HL-60 (cell line): ENCODE results near the gene CTAGE9.

Experiments
- DNase-seq, 2 experiments: peaks; one replicate each; pipeline ENCODE4 v3.0.0-alpha.2; 2010 to 2020; ENCODE audit warnings: low read depth in 1 of 2, low spot score in 1 of 2
- H3K27ac ChIP-seq: fragments of 250-450 bp; sonication (Bioruptor Pico); replicated peaks from 2 replicates; pipeline ENCODE4 v1.5.1; 2020; ENCODE audit warnings: mild to moderate bottlenecking, moderate library complexity
- H3K27me3 ChIP-seq: fragments of 250-450 bp; sonication (Bioruptor Pico); 2 replicates; pipeline ENCODE4 v1.5.1; 2021; ENCODE audit warnings: mild to moderate bottlenecking, moderate library complexity; ENCODE audit not compliant: insufficient read depth, poor library complexity, severe bottlenecking
- H3K4me3 ChIP-seq: replicated peaks from 2 replicates; pipeline ENCODE4 v1.5.1; 2011; ENCODE audit warnings: mild to moderate bottlenecking, control low read depth, low read length; ENCODE audit not compliant: insufficient read depth
- GABPA ChIP-seq: IDR thresholded peaks from 2 replicates; pipeline ENCODE4 v1.6.1; 2012; ENCODE audit warnings: low read depth
- POLR2AphosphoS5 ChIP-seq: IDR thresholded peaks from 2 replicates; pipeline ENCODE4 v1.6.1; 2012; ENCODE audit warnings: low read depth
- REST ChIP-seq: IDR thresholded peaks from 2 replicates; pipeline ENCODE4 v1.6.1; 2012; ENCODE audit warnings: low read depth; ENCODE audit not compliant: insufficient replicate concordance
- SPI1 ChIP-seq: IDR thresholded peaks from 2 replicates; pipeline ENCODE4 v1.6.1; 2012; ENCODE audit warnings: low read depth, mild to moderate bottlenecking, borderline replicate concordance
- TF ChIP-seq, protein P1 (sequence below): IDR thresholded peaks from one replicate; pipeline ENCODE4 v1.5.1; 2011; ENCODE audit warnings: low read length, control low read depth, inconsistent platforms; ENCODE audit not compliant: insufficient read depth

The CTAGE9 gene

DNA sequence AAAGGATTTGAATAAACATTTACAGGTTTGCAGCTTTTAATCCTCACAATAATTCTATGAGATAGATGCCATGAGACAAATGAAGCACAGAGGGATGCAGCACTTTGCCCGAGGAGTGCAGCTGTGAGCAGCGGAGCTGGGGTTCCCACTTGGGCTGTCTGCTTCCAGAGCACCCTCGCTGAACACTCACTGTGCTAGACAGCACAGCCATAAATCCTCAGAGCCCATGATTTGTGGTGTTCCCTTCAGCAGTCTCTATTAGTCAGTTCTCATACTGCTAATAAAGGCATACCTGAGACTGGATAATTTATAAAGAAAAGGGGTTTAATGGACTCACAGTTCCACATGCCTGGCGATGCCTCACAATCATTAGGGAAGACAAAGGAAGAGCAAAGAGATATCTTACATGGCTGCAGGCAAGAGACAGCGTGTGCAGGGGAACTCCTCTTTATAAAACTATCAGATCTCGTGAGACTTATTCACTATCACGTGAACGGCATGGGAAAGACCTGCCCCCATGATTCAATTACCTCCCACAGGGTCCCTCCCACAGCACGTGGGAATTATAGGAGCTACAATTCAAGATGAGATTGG lies 25.3 kb upstream of the CTAGE9 start:
- no peaks in the 10 kb centered on the region for H3K27me3 ChIP-seq
- H3K27ac ChIP-seq, result no peak overlapping the region
- no peak overlapping the region for H3K4me3 ChIP-seq
- no peak for DNase-seq
- TF ChIP-seq REST, result no peak
- no peak for TF ChIP-seq POLR2AphosphoS5
- TF ChIP-seq, protein P1, sequence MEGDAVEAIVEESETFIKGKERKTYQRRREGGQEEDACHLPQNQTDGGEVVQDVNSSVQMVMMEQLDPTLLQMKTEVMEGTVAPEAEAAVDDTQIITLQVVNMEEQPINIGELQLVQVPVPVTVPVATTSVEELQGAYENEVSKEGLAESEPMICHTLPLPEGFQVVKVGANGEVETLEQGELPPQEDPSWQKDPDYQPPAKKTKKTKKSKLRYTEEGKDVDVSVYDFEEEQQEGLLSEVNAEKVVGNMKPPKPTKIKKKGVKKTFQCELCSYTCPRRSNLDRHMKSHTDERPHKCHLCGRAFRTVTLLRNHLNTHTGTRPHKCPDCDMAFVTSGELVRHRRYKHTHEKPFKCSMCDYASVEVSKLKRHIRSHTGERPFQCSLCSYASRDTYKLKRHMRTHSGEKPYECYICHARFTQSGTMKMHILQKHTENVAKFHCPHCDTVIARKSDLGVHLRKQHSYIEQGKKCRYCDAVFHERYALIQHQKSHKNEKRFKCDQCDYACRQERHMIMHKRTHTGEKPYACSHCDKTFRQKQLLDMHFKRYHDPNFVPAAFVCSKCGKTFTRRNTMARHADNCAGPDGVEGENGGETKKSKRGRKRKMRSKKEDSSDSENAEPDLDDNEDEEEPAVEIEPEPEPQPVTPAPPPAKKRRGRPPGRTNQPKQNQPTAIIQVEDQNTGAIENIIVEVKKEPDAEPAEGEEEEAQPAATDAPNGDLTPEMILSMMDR, result no peak
- no peak for TF ChIP-seq GABPA
- TF ChIP-seq SPI1, result no peak

DNA sequence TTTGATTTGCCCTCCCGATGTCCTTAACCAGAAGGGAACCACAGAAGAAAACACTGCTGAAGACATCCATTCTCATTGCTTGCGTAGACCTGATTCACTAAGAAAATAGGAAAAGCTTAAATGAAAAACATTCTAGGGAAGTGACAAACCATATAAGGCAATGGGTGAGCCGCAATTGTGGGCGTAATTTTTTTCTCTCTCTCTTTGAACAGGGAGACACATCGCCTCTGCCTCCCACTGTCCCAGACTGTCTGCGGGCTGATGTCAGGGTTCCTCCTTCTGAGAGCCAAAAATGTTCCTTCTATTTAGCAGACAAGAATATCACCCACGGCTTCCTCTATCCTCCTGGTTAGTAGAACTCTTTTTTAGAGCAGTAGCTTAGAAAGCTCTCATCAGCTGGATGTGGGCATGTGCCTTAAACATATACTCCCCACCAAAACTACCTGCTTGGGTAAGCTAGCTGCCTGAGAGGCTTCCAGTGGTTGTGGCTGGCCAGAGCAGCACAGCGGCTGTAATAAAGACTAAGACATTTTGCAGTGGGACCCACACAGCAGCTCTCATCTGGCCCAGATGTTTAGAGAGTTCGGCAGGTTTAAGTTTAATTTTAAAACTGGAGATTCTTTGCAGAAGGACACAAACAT lies 22.7 kb upstream of the CTAGE9 start:
- no peak overlapping the region for H3K27ac ChIP-seq
- no peaks in the 10 kb centered on the region for H3K27me3 ChIP-seq
- no peak overlapping the region for H3K4me3 ChIP-seq
- no peak for TF ChIP-seq POLR2AphosphoS5
- TF ChIP-seq, protein P1, result no peak
- no peak for TF ChIP-seq REST
- no peak for TF ChIP-seq GABPA
- no peak for TF ChIP-seq SPI1
- DNase-seq, result no peak

DNA sequence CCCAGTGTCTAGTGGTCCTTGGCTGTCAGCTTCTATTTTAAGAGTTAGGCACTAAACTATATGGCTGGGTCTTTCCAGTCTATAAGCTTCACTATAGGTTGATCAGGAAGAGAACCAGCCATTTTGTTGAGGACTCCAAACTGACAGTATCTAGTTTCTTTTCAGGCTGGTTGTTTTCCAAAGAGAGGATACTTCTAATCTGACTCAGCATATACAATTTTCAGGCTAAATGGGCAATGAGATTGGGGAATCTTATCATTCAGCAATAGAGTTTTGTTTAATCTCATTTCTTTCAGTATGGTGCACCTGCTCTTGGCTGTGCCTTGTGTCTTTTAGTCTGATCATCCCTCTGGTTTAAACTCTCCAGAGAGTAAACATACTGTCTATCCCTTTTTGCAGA lies 20.4 kb upstream of the CTAGE9 start:
- Histone ChIP-seq H3K4me3 (no peak overlapping the region), H3K27ac (no peak overlapping the region), H3K27me3 (no peaks in the 10 kb centered on the region)
- no peak for DNase-seq
- TF ChIP-seq POLR2AphosphoS5 (no peak), GABPA (no peak), SPI1 (no peak)
- TF ChIP-seq, protein P1, result no peak
